Measurements from ENCODE around the gene HDAC4.

Gene HDAC4

GRCh38 chr2:239276851-239277250 is 124.0 kb downstream of the HDAC4 start:
- DNase-seq: no peak

- DNase-seq: no peak
Observed at GRCh38 chr2:239275847-239276831, 124.7 kb downstream of the HDAC4 start.

- peak; percentile 88 for DNase-seq
Observed at GRCh38 chr2:239275044-239275685, 125.7 kb downstream of the HDAC4 start.

GRCh38 chr2:239274391-239275043 is 126.3 kb downstream of the HDAC4 start:
- peak; percentile 55 for DNase-seq

- no peak for DNase-seq
Observed at GRCh38 chr2:239273280-239274234, 127.3 kb downstream of the HDAC4 start.

- DNase-seq: no peak
Observed at GRCh38 chr2:239272626-239273025, 128.2 kb downstream of the HDAC4 start.

- no peak for DNase-seq
Observed at GRCh38 chr2:239271882-239272281, 128.9 kb downstream of the HDAC4 start.

- DNase-seq: no peak
Observed at GRCh38 chr2:239271471-239271870, 129.3 kb downstream of the HDAC4 start.

GRCh38 chr2:239269916-239270315 is 130.9 kb downstream of the HDAC4 start:
- no peak for DNase-seq

GRCh38 chr2:239269173-239269885 is 131.5 kb downstream of the HDAC4 start:
- DNase-seq: no peak

GRCh38 chr2:239268549-239268948 is 132.3 kb downstream of the HDAC4 start:
- DNase-seq: no peak

GRCh38 chr2:239268082-239268481 is 132.7 kb downstream of the HDAC4 start:
- DNase-seq: no peak

- peak; percentile 97 for DNase-seq
Observed at GRCh38 chr2:239267288-239267951, 133.4 kb downstream of the HDAC4 start.

GRCh38 chr2:239266779-239267287 is 134.0 kb downstream of the HDAC4 start:
- DNase-seq: no peak

GRCh38 chr2:239266434-239266766 is 134.4 kb downstream of the HDAC4 start:
- no peak for DNase-seq

- no peak for DNase-seq
Observed at GRCh38 chr2:239265681-239266433, 135.0 kb downstream of the HDAC4 start.

GRCh38 chr2:239264838-239265651 is 135.8 kb downstream of the HDAC4 start:
- peak; percentile 77 for DNase-seq

GRCh38 chr2:239264492-239264837 is 136.4 kb downstream of the HDAC4 start:
- DNase-seq: no peak
